Measurements from ENCODE around the gene ANKRD11.

ANKRD11 gene

DNA sequence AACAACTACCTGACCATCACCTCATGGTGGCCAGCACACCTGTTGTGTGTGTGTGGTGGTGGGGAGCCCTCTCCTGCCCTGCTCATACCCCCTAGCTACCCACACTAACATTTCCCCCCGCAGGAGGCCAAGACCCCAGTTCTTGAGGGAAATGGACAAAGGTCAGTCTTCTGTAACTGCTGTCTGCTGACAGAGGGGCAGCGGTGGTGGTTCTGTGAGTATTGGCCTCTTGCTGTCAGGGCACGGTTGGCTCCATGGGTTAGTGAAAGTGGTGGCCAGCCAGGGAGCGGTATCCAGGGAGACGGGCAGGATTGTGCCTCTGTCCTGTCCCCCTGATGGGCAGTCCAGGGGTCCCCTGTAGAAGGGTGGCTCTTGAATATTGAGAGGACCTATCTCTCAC is 246.7 kb downstream of the ANKRD11 start:
- no peak for DNase-seq (ENCODE audit: low read depth, low spot score)

DNA sequence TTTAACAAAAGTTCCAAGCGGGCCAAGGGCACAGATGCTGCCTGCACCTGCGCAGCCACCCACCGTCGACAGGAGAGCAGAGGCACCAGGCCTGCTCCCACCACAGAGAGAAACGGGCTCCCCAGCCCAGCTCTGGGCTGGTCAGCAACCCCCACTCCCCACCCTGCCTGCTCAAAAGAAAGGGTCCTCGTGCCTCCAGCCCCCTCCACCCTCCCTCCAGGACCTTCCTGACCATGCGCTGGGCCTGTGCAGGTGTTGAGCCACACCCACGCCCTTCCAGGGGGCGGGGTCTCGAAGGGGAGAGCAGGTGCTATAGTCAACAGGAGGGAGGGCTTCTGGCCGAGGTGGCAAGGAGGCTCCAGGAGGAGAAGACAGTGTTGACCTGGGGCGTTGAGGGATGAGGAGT is 247.6 kb downstream of the ANKRD11 start:
- DNase-seq (ENCODE audit: low read depth, low spot score), result no peak

DNA sequence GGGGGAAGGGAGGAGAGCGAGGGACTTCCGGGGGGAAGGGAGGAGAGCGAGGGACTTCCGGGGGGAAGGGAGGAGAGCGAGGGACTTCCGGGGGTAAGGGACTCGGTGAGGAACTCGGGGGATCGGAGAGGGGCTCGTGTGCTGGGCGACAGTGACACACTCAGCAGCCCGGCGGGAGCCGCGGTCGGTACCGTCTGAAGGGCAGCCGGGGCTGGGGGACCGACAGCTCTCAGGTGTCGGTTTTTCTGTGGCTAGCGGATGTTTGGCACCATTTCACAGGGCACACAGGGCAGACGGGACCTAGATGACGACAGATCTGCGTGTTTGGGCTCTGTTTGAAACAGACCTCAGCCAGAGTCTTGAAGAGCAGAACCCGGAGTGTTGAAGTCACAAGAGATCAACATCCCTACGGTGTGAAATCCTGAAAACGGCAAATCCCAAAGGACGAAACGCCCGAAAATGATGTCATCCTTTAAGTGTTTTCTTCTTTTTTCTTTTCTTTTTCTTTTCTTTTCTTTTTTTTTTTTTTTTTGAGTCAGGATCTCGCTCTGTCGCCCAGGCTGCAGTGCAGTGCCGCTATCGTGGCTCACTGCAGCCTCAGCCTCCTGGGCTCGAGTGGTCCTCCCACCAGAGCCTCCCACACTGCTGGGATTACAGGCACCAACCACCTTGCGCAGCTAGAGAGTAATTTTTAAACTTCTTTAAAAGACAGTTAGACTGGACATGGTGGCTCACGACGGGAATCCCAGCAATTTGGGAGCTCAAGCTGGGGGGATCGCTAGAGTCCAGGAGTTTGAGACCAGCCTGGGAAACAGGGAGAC is 249.0 kb downstream of the ANKRD11 start:
- peak; percentile 22 for DNase-seq (ENCODE audit: low read depth, low spot score)

- no peak for DNase-seq (ENCODE audit: low read depth, low spot score)
Observed at GRCh38 chr16:89237733-89238132, 252.6 kb downstream of the ANKRD11 start.

DNA sequence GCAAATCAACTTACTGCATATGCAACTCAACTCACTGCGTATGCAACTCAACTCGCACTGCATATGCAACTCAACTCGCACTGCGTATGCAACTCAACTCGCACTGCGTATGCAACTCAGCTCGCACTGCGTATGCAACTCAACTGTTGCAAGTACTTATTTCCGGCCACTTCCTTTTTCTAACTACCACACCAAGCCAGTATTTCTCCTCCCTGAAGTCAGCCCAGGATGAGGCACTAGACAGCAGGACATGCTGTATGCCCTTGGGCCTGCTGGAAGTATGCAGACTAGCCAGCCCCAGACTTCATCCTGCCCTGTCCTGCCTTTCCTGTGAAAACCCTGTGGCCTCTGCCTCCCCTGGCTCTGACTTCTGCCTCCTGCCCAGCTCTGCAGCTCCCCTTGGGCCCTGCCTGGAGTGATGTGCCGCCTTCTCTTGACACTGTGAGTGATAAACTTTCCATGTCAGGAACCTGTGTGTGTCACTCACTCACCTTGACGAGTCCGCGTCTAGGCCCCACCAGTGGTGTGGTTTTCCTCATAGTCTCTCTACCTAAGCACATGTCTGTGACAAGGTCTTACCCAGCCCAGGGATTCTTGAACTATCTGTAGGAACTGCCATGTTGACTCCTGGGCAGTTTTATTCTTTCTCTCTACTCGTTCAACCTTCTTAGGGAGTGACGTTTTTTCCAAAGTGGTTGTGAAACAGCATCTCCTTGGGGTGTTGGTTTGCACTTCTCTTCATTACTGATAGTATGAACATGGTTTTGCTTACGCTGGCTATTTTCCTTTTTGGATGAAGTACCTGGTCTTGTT is 256.5 kb downstream of the ANKRD11 start:
- no peak for DNase-seq (ENCODE audit: low read depth, low spot score)

GRCh38 chr16:89232107-89232506 is 258.3 kb downstream of the ANKRD11 start:
- DNase-seq (ENCODE audit: low read depth, low spot score), result no peak

DNA sequence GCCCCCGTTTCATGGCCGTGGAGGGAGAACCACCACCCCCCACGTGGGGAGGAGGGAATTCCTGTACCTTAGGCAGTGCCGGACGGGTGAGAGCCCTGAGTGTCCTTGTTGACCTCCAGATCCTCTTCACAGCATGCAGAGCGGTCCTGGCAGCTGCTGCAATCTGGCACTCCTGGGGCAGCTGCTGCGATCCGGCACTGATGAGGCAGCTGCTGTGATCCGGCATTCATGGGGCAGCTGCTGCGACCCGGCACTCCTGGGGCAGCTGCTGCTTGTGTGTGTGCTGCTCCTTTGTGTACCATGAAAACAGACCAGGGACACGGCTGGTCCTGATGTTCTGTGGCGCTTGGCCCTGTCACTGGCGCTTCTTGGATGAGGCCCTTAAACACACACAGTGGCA is 260.1 kb downstream of the ANKRD11 start:
- DNase-seq (ENCODE audit: low read depth, low spot score), result no peak

DNA sequence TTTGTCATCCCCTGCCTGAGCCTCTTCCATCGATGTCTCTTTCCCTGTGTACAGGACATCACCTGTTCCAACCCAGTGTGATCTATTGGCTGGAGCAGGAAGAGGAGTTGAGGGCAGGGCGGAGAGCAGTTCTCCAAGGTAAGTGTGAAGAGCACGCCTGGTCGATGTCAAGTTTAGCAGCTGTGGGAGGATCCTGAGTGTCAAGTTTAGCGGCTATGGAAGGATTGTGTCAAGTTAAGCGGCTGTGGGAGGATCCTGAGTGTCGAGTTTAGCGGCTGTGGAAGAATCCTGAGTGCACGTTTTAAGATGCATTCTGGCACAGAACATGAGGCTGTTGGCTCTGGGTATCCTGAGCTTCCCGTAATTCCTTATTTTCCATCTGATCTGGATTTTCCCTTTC is 265.7 kb downstream of the ANKRD11 start:
- DNase-seq (ENCODE audit: low read depth, low spot score), result no peak

DNA sequence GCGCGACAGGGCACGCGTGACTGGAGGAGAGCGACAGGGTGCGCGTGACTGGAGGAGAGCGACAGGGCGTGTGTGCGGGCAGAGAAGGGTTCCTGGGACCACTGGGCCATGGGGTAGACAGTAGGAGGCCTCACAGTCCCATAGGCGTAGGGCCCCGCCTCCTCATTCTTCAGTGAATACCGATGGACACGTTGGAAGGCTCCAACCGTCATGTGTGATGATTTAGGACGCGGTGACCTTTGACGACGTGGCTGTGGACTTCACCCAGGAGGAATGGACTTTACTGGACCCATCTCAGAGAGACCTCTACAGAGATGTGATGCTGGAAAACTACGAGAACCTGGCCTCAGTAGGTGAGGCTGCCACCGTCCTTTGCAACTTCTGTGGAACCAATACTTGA is 267.4 kb downstream of the ANKRD11 start:
- no peak for DNase-seq (ENCODE audit: low read depth, low spot score)

- no peak for DNase-seq (ENCODE audit: low read depth, low spot score)
Observed at GRCh38 chr16:89221604-89222003, 268.8 kb downstream of the ANKRD11 start.

- DNase-seq (ENCODE audit: low read depth, low spot score), result no peak
Observed at GRCh38 chr16:89219365-89219764, 271.0 kb downstream of the ANKRD11 start.

Measured in activated naive CD8-positive, alpha-beta T cell treated with anti-CD3 and anti-CD28 coated beads, Interleukin-2, amount 50 U/mL, for 16 hours (primary cell).